ENCODE results near the gene NPY5R. TPM values are rescaled to one million over a fixed set of nuclear protein-coding genes. Genes with fewer than 3 reads are reported as not detected.

Gene NPY5R
- total RNA-seq, 1 donor from 2014 or later, result not detected

- H3K27ac Mint-ChIP-seq, result peak overlapping the region; percentile 50
- H3K9me3 Mint-ChIP-seq, result no peaks in the 10 kb centered on the region
- H3K36me3 Mint-ChIP-seq, result no peaks in the 10 kb centered on the region
Measured at GRCh38 chr4:163395758-163396157, 52.1 kb downstream of the NPY5R start.

GRCh38 chr4:163398238-163398637 lies 54.5 kb downstream of the NPY5R start:
- Mint-ChIP-seq H3K4me1 (no peaks in the 10 kb centered on the region), H3K27ac (no peak overlapping the region), H3K27me3 (ENCODE audit: low read depth) (no peaks in the 10 kb centered on the region), H3K9me3 (no peaks in the 10 kb centered on the region), H3K36me3 (no peaks in the 10 kb centered on the region), H3K4me3 (no peak overlapping the region)
- no peak for DNase-seq (ENCODE audit: low spot score in 2 of 2, unreplicated experiment in 2 of 2)
- no peak for TF ChIP-seq CTCF (IDR thresholded peaks at IDR 0.05; ENCODE audit: unreplicated experiment)

More at GRCh38 chr4:163395758-163396157, 52.1 kb downstream of the NPY5R start:
- H3K4me3 Mint-ChIP-seq, result peak overlapping the region; percentile 20
- H3K4me1 Mint-ChIP-seq, result no peaks in the 10 kb centered on the region
- H3K27me3 Mint-ChIP-seq (ENCODE audit: low read depth), result no peaks in the 10 kb centered on the region
- no peak for DNase-seq (ENCODE audit: low spot score in 2 of 2, unreplicated experiment in 2 of 2)
- no peak for TF ChIP-seq CTCF (IDR thresholded peaks at IDR 0.05; ENCODE audit: unreplicated experiment)

- Mint-ChIP-seq H3K27ac (no peak overlapping the region), H3K27me3 (ENCODE audit: low read depth) (no peaks in the 10 kb centered on the region), H3K4me1 (no peaks in the 10 kb centered on the region), H3K4me3 (no peak overlapping the region), H3K36me3 (no peaks in the 10 kb centered on the region), H3K9me3 (no peaks in the 10 kb centered on the region)
- DNase-seq (ENCODE audit: low spot score in 2 of 2, unreplicated experiment in 2 of 2), result no peak
- no peak for TF ChIP-seq CTCF (IDR thresholded peaks at IDR 0.05; ENCODE audit: unreplicated experiment)
Measured at GRCh38 chr4:163400911-163401310, 57.2 kb downstream of the NPY5R start.

Other genes with a start within 250 kb of the NPY5R start
- 27.2 to 28.1 TPM (median 28.1 TPM) in 3 replicates for gene NAF1, start 177.0 kb upstream of the NPY5R start, total RNA-seq
- gene NPY1R, start 11.3 kb upstream of the NPY5R start, total RNA-seq, result 0.45 to 0.62 TPM (median 0.56 TPM) in 3 replicates
- gene TKTL2, start 129.9 kb downstream of the NPY5R start, total RNA-seq, result not detected in 3 replicates
- gene TMA16, start 150.8 kb downstream of the NPY5R start, total RNA-seq, result 37.0 to 38.5 TPM (median 37.4 TPM) in 3 replicates